GM18498 (cell line): Measurements from ENCODE around the gene CPA4.
"Not testable (repeated sequence)": the region's sequence is repeated elsewhere in the genome, so short reads cannot be mapped to it uniquely, and the experiment has no call there.

Experiments
- ATAC-seq: cut with Tn5 transposase; IDR thresholded peaks from one replicate; pipeline ENCODE4 v1.9.1; 2021; ENCODE audit warnings: mild to moderate bottlenecking, moderate library complexity; ENCODE audit not compliant: unreplicated experiment

Gene CPA4, protein sequence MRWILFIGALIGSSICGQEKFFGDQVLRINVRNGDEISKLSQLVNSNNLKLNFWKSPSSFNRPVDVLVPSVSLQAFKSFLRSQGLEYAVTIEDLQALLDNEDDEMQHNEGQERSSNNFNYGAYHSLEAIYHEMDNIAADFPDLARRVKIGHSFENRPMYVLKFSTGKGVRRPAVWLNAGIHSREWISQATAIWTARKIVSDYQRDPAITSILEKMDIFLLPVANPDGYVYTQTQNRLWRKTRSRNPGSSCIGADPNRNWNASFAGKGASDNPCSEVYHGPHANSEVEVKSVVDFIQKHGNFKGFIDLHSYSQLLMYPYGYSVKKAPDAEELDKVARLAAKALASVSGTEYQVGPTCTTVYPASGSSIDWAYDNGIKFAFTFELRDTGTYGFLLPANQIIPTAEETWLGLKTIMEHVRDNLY

DNA sequence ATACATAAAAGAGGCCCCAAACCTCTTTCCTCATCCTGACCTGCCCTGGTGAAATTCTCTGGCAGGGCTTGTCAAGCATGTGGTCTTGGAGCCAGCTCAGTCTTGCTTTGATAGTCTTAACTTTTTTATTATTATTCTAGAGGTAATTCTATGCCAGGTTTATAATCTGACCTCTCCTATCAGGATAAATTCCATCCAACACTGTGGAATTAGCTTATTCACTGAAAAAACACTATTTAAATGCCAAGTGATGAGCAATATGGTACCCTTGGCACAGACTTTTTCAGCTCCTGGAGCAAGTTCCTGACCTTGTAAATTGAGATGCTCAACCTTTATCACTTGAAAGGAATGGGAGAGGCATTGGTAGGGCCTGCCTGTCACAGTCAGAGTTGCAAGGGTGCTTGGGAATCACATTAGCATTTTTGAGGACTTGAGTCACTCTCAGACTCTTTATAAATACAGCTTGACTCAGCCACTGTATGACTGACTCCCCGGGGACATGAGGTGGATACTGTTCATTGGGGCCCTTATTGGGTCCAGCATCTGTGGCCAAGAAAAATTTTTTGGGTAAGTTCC is at the start of gene CPA4:
Gene CPA4 (plus strand): TSS at position 480 of the 576 bp plus-strand sequence. CDS start 20 bp downstream, at position 500.
- ATAC-seq, result no peak

- not testable (repeated sequence) for ATAC-seq
These were observed 49.5 kb upstream of the CPA4 start for GRCh38 chr7:130243486-130243885.

- not testable (repeated sequence) for ATAC-seq
These were observed 46.5 kb upstream of the CPA4 start for GRCh38 chr7:130246491-130246890.

DNA sequence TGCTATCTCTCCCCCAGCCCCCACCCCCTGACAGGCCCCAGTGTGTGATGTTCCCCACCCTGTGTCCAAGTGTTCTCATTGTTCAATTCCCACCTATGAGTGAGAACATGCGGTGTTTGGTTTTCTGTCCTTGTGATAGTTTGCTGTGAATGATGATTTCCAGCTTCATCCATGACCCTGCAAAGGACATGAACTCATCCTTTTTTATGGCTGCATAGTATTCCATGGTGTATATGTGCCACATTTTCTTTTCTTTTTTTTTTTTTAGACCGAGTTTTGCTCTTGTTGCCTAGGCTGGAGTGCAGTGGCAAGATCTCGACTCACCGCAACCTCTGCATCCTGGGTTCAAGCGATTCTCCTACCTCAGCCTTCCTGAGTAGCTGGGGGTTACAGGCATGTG is 44.1 kb upstream of the CPA4 start:
- ATAC-seq, result not testable (repeated sequence)

GRCh38 chr7:130249626-130250025 is 43.3 kb upstream of the CPA4 start:
- not testable (repeated sequence) for ATAC-seq

GRCh38 chr7:130254555-130254954 is 38.4 kb upstream of the CPA4 start:
- ATAC-seq, result no peak

- ATAC-seq, result no peak
These were observed 36.3 kb upstream of the CPA4 start for GRCh38 chr7:130256704-130257103.

GRCh38 chr7:130258494-130259078 is 34.4 kb upstream of the CPA4 start:
- ATAC-seq, result no peak

DNA sequence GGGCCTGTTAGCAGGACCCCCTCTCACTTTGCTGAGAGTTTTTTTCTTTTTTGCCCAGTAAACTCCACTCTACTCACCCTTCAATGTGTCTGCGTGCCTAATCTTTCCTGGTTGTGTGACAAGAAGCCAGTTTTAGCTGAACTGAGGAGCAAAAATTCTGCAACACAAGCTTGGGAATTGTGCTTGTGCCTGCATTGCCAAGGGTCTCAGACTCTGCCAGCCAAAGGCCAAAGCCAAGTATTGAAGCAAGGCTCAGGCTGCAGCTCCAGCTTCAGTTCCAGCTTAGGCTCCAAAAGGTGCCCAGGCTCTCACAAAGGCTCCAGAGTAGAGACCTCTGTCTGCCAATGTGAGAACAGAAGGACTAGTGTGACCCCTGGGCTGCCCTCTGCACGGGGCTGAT is 30.5 kb upstream of the CPA4 start:
- ATAC-seq, result no peak

- no peak for ATAC-seq
These were observed 29.8 kb upstream of the CPA4 start for GRCh38 chr7:130263130-130263529.

- ATAC-seq, result no peak
These were observed 26.6 kb upstream of the CPA4 start, which contains the start of gene CPA2 for GRCh38 chr7:130266258-130266960. Gene CPA2 (plus strand): TSS chr7:130266863. CDS start chr7:130266882, 19 bp downstream.

- no peak for ATAC-seq
These were observed 26.0 kb upstream of the CPA4 start for GRCh38 chr7:130266961-130267321.

- no peak for ATAC-seq
These were observed 24.3 kb upstream of the CPA4 start for GRCh38 chr7:130268463-130269317.

DNA sequence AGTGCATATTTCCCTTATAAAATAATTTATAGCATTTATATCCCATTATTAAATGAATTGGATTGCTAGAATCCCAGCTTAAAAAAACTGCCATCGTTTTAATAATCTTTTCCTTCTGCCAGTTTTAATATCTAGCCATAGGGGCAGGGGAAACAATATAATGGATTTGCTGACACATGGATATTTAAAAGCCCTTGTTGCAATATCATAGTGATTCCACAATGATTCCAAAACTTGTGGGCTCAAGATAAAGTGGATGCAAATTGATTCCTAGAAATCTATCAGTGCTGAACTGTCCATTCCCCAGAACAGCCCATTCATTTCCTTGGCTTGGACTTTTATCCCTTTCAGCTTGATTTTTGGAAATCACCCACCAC is 23.7 kb upstream of the CPA4 start:
- ATAC-seq, result no peak

- no peak for ATAC-seq
These were observed 21.8 kb upstream of the CPA4 start for GRCh38 chr7:130270947-130271800.

DNA sequence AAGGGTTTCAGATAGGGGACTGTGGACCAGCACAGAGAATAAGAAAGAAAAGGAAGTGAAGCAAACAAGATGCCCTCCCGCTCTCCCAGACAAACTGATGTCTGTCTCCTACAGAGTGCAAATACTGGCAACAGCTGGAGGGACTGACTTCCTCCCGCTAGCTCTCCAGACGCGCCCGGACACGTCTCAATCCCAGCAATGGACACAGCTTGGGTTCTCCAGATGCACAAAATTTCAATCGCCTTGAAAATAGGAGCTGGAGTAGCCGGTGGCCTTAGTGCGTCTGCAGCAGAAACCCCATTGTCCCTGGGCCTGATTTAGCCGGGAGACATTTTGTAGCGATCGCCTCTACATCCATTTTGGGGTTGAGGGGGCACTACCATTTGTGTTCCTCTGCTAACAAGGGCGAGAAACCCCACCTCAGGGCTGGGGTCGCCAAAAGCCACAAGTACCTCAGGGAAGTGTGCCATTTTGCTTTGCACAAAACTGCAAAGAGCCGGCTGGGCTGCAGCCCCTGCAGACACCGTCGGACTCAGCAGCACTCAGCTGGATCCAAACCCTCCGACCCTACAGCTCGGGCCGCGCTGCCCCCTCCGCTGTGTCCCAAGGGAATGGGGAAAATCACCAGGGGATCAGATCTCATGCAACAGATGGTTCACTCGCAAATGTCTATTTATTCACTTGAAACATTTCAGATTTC is 20.4 kb upstream of the CPA4 start:
- no peak for ATAC-seq

DNA sequence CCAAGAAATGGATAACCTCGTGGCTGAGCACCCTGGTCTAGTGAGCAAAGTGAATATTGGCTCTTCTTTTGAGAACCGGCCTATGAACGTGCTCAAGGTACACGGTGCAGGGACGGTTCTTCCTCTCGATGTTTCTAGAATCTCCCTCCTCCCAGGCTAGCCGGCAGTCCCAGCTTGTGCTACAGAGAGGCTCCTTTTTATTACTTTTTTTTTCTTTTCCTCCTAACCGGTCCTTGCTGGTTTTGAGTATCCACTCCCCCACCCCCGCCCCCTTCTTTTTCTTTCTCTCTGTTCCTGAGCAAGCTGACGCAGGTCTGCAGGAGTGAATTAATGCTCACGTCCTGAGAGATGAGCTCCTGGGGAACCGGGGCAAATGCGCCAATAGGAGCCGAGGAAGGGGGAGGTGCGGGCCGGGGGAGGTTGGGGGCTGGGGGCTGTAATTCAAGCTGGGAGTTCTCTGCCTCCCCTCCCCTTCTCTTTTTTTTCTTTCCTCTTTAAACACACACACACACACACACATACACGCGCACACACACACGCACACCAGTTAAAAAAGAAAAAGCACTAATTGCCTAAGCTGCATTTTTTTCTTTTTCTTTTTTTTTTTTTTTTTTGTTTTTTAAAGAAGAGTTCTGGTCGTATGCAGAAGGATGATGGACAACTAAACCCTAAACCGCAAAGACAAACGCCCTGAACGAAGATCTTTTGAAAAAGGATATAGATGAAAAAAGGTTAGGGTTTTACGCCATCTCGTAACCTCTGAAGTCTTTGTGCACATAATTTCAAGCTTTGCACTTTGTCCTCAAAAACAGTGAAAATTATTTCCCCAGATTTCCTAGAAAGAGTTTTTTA is 19.7 kb upstream of the CPA4 start:
- ATAC-seq, result no peak

DNA sequence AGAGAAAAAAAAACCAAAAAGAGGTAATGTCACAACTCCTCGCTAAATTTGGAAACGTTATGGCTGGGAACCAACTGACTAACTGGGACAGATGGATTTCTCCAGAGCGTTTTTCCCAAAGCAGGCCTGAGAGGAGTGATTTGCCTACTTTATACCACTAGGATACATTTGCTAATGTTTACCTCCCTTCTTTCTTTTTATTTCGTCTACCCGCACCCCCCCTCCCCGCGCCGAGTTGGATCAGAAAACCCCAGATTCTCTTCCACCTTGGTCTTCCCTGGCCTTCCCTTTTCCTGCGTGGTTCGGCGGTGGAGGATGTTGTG is 19.1 kb upstream of the CPA4 start:
- ATAC-seq, result no peak
